Measurements from ENCODE around the gene FBXO11. TPM values are rescaled to one million over a fixed set of nuclear protein-coding genes. Genes with fewer than 3 reads are reported as not detected.

Gene FBXO11
- total RNA-seq, 1 experiment from 2014 or later: 60.5 TPM

- POLR2A ChIA-PET: no interaction called here
Observed at GRCh38 chr2:47803363-47803762, 102.9 kb downstream of the FBXO11 start.

GRCh38 chr2:47801118-47801517 is 105.2 kb downstream of the FBXO11 start:
- no peak for TF ChIP-seq CTCF (IDR thresholded peaks at IDR 0.05; ENCODE audit: insufficient read depth in 1 of 2, low read depth in 1 of 2, low read length in 1 of 2, severe bottlenecking in 1 of 2, unreplicated experiment in 1 of 2)
- Mint-ChIP-seq H3K36me3 (ENCODE audit: insufficient read depth, unreplicated experiment) (peaks cover 97% of the 10 kb centered on the region), H3K9me3 (ENCODE audit: unreplicated experiment) (peaks cover 10% of the 10 kb centered on the region), H3K27ac (ENCODE audit: unreplicated experiment) (no peak overlapping the region), H3K27me3 (ENCODE audit: insufficient read depth, unreplicated experiment) (no peaks in the 10 kb centered on the region), H3K4me1 (ENCODE audit: low read depth, unreplicated experiment) (no peaks in the 10 kb centered on the region), H3K4me3 (ENCODE audit: unreplicated experiment) (no peak overlapping the region)
- H3K27me3 ChIP-seq (replicated peaks; ENCODE audit: control insufficient read depth, insufficient read depth, low read length): no peaks in the 10 kb centered on the region
- intact Hi-C loops (cut with micrococcal nuclease; ENCODE audit: unreplicated experiment): no loop called here
- no peak for DNase-seq
- no peaks in the 10 kb centered on the region for H3K4me1 ChIP-seq
- ChIA-PET CTCF (no interaction called here), POLR2A (no interaction called here)
- no TSS peak for BruUV-seq (replicated peaks)
- no peak overlapping the region for H3K4me3 ChIP-seq (ENCODE audit: low read depth, low read length)
- H3K36me3 ChIP-seq (ENCODE audit: control insufficient read depth, insufficient read depth, low read length): peaks cover 11% of the 10 kb centered on the region
- peaks cover 5% of the 10 kb centered on the region; the same call in 1 of the 2 replicates for H3K9me3 ChIP-seq

More at GRCh38 chr2:47803363-47803762, 102.9 kb downstream of the FBXO11 start:
- Mint-ChIP-seq H3K9me3 (ENCODE audit: unreplicated experiment) (peaks cover 10% of the 10 kb centered on the region), H3K4me1 (ENCODE audit: low read depth, unreplicated experiment) (no peaks in the 10 kb centered on the region), H3K27me3 (ENCODE audit: insufficient read depth, unreplicated experiment) (no peaks in the 10 kb centered on the region), H3K4me3 (ENCODE audit: unreplicated experiment) (no peak overlapping the region), H3K27ac (ENCODE audit: unreplicated experiment) (no peak overlapping the region), H3K36me3 (ENCODE audit: insufficient read depth, unreplicated experiment) (peaks cover 100% of the 10 kb centered on the region)
- H3K27me3 ChIP-seq (replicated peaks; ENCODE audit: control insufficient read depth, insufficient read depth, low read length): no peaks in the 10 kb centered on the region
- no peak for DNase-seq
- no peak overlapping the region for H3K4me3 ChIP-seq (ENCODE audit: low read depth, low read length)
- CTCF ChIA-PET: no interaction called here
- no peaks in the 10 kb centered on the region for H3K4me1 ChIP-seq
- no TSS peak for BruUV-seq (replicated peaks)
- intact Hi-C loops (cut with micrococcal nuclease; ENCODE audit: unreplicated experiment): no loop called here
- H3K9me3 ChIP-seq: peaks cover 5% of the 10 kb centered on the region; the same call in 1 of the 2 replicates
- TF ChIP-seq CTCF (IDR thresholded peaks at IDR 0.05; ENCODE audit: insufficient read depth in 1 of 2, low read depth in 1 of 2, low read length in 1 of 2, severe bottlenecking in 1 of 2, unreplicated experiment in 1 of 2): no peak
- H3K36me3 ChIP-seq (ENCODE audit: control insufficient read depth, insufficient read depth, low read length): peaks cover 10% of the 10 kb centered on the region

- Mint-ChIP-seq H3K27ac (ENCODE audit: unreplicated experiment) (no peak overlapping the region), H3K27me3 (ENCODE audit: insufficient read depth, unreplicated experiment) (no peaks in the 10 kb centered on the region), H3K4me1 (ENCODE audit: low read depth, unreplicated experiment) (no peaks in the 10 kb centered on the region), H3K9me3 (ENCODE audit: unreplicated experiment) (peaks cover 10% of the 10 kb centered on the region), H3K36me3 (ENCODE audit: insufficient read depth, unreplicated experiment) (peaks cover 97% of the 10 kb centered on the region), H3K4me3 (ENCODE audit: unreplicated experiment) (no peak overlapping the region)
- peaks cover 5% of the 10 kb centered on the region; the same call in 1 of the 2 replicates for H3K9me3 ChIP-seq
- H3K4me3 ChIP-seq (ENCODE audit: low read depth, low read length): no peak overlapping the region
- intact Hi-C loops (cut with micrococcal nuclease; ENCODE audit: unreplicated experiment): no loop called here
- POLR2A ChIA-PET: no interaction called here
- no peak for TF ChIP-seq CTCF (IDR thresholded peaks at IDR 0.05; ENCODE audit: insufficient read depth in 1 of 2, low read depth in 1 of 2, low read length in 1 of 2, severe bottlenecking in 1 of 2, unreplicated experiment in 1 of 2)
- H3K4me1 ChIP-seq: no peaks in the 10 kb centered on the region
- BruUV-seq (replicated peaks): TSS peak; percentile 40
- no peak for DNase-seq
- no peaks in the 10 kb centered on the region for H3K27me3 ChIP-seq (replicated peaks; ENCODE audit: control insufficient read depth, insufficient read depth, low read length)
- CTCF ChIA-PET: no interaction called here
- H3K36me3 ChIP-seq (ENCODE audit: control insufficient read depth, insufficient read depth, low read length): peaks cover 11% of the 10 kb centered on the region
Observed at GRCh38 chr2:47799031-47799609, 107.2 kb downstream of the FBXO11 start.

Data from Caco-2 (cell line).